Mucosa of stomach (tissue), 1 donor: ENCODE data around the gene ATXN7L3.
A peak's percentile ranks its signal among the peaks of the same experiment; 100 is the strongest.

Experiments used
- H3K27me3 ChIP-seq: one replicate; pipeline ENCODE4 v1.7.0; 2013; ENCODE audit warnings: mild to moderate bottlenecking, low read length; ENCODE audit not compliant: control insufficient read depth, insufficient read depth
- H3K36me3 ChIP-seq: one replicate; pipeline ENCODE4 v1.7.0; 2013; ENCODE audit warnings: low read length; ENCODE audit not compliant: control insufficient read depth, insufficient read depth
- H3K4me1 ChIP-seq: one replicate; pipeline ENCODE4 v1.7.0; 2013; ENCODE audit warnings: mild to moderate bottlenecking, low read length; ENCODE audit not compliant: control insufficient read depth, insufficient read depth
- H3K4me3 ChIP-seq: one replicate; pipeline ENCODE4 v1.7.0; 2013; ENCODE audit warnings: low read length
- H3K9ac ChIP-seq: one replicate; pipeline ENCODE4 v1.7.0; 2013; ENCODE audit warnings: mild to moderate bottlenecking, low read length, moderate library complexity
- H3K9me3 ChIP-seq: one replicate; pipeline ENCODE4 v1.7.0; 2013; ENCODE audit warnings: mild to moderate bottlenecking, low read length, moderate library complexity; ENCODE audit not compliant: control insufficient read depth
- donor health status: Pancreatic carcinoma.

Gene ATXN7L3

GRCh38 chr17:44216173-44216572, 16.5 kb upstream of the ATXN7L3 start:
- no peak overlapping the region for H3K9ac ChIP-seq
- no peak overlapping the region for H3K4me3 ChIP-seq
- H3K4me1 ChIP-seq: peaks cover 18% of the 10 kb centered on the region
- H3K27me3 ChIP-seq: no peaks in the 10 kb centered on the region
- H3K9me3 ChIP-seq: no peaks in the 10 kb centered on the region
- H3K36me3 ChIP-seq: peaks cover 21% of the 10 kb centered on the region

- Histone ChIP-seq H3K36me3 (peaks cover 29% of the 10 kb centered on the region), H3K9me3 (no peaks in the 10 kb centered on the region), H3K4me1 (peaks cover 29% of the 10 kb centered on the region)
Observed at GRCh38 chr17:44214896-44215295, 15.2 kb upstream of the ATXN7L3 start.

GRCh38 chr17:44214230-44214494, 14.5 kb upstream of the ATXN7L3 start:
- Histone ChIP-seq H3K9me3 (no peaks in the 10 kb centered on the region), H3K27me3 (no peaks in the 10 kb centered on the region), H3K4me3 (no peak overlapping the region), H3K9ac (no peak overlapping the region), H3K36me3 (peaks cover 36% of the 10 kb centered on the region), H3K4me1 (peaks cover 30% of the 10 kb centered on the region)

More at GRCh38 chr17:44214896-44215295, 15.2 kb upstream of the ATXN7L3 start:
- Histone ChIP-seq H3K27me3 (no peaks in the 10 kb centered on the region), H3K4me3 (no peak overlapping the region), H3K9ac (no peak overlapping the region)

GRCh38 chr17:44213403-44214229, 13.9 kb upstream of the ATXN7L3 start:
- Histone ChIP-seq H3K4me1 (peaks cover 30% of the 10 kb centered on the region), H3K27me3 (no peaks in the 10 kb centered on the region), H3K4me3 (no peak overlapping the region), H3K9me3 (no peaks in the 10 kb centered on the region), H3K9ac (no peak overlapping the region), H3K36me3 (peaks cover 40% of the 10 kb centered on the region)

GRCh38 chr17:44212507-44213402, 13.1 kb upstream of the ATXN7L3 start:
- H3K9ac ChIP-seq: no peak overlapping the region
- peaks cover 25% of the 10 kb centered on the region for H3K4me1 ChIP-seq
- H3K36me3 ChIP-seq: peaks cover 44% of the 10 kb centered on the region
- H3K27me3 ChIP-seq: no peaks in the 10 kb centered on the region
- H3K9me3 ChIP-seq: no peaks in the 10 kb centered on the region
- H3K4me3 ChIP-seq: no peak overlapping the region

GRCh38 chr17:44211281-44212265, 11.9 kb upstream of the ATXN7L3 start:
- H3K9ac ChIP-seq: no peak overlapping the region
- H3K27me3 ChIP-seq: no peaks in the 10 kb centered on the region
- no peak overlapping the region for H3K4me3 ChIP-seq
- H3K4me1 ChIP-seq: peaks cover 14% of the 10 kb centered on the region
- H3K36me3 ChIP-seq: peaks cover 51% of the 10 kb centered on the region
- no peaks in the 10 kb centered on the region for H3K9me3 ChIP-seq

- no peak overlapping the region for H3K4me3 ChIP-seq
- no peaks in the 10 kb centered on the region for H3K27me3 ChIP-seq
- no peaks in the 10 kb centered on the region for H3K9me3 ChIP-seq
- H3K4me1 ChIP-seq: peaks cover 13% of the 10 kb centered on the region
- peaks cover 45% of the 10 kb centered on the region for H3K36me3 ChIP-seq
- peak overlapping the region; percentile 40 for H3K9ac ChIP-seq
Observed at GRCh38 chr17:44210342-44211192, 10.9 kb upstream of the ATXN7L3 start.

GRCh38 chr17:44209786-44210341, 10.2 kb upstream of the ATXN7L3 start:
- H3K4me1 ChIP-seq: peaks cover 13% of the 10 kb centered on the region
- H3K36me3 ChIP-seq: peaks cover 41% of the 10 kb centered on the region
- no peaks in the 10 kb centered on the region for H3K27me3 ChIP-seq
- H3K4me3 ChIP-seq: no peak overlapping the region
- H3K9me3 ChIP-seq: no peaks in the 10 kb centered on the region
- peak overlapping the region; percentile 40 for H3K9ac ChIP-seq

- no peaks in the 10 kb centered on the region for H3K27me3 ChIP-seq
- H3K9ac ChIP-seq: no peak overlapping the region
- no peak overlapping the region for H3K4me3 ChIP-seq
- H3K9me3 ChIP-seq: no peaks in the 10 kb centered on the region
- peaks cover 26% of the 10 kb centered on the region for H3K4me1 ChIP-seq
- H3K36me3 ChIP-seq: peaks cover 37% of the 10 kb centered on the region
Observed at GRCh38 chr17:44207743-44208142, 8.1 kb upstream of the ATXN7L3 start.

- H3K4me1 ChIP-seq: peaks cover 26% of the 10 kb centered on the region
- H3K27me3 ChIP-seq: no peaks in the 10 kb centered on the region
- H3K9me3 ChIP-seq: no peaks in the 10 kb centered on the region
- H3K9ac ChIP-seq: no peak overlapping the region
- peaks cover 37% of the 10 kb centered on the region for H3K36me3 ChIP-seq
- H3K4me3 ChIP-seq: no peak overlapping the region
Observed at GRCh38 chr17:44207319-44207718, 7.6 kb upstream of the ATXN7L3 start.

- Histone ChIP-seq H3K4me3 (no peak overlapping the region), H3K9me3 (no peaks in the 10 kb centered on the region), H3K9ac (no peak overlapping the region), H3K27me3 (no peaks in the 10 kb centered on the region), H3K36me3 (peaks cover 36% of the 10 kb centered on the region), H3K4me1 (peaks cover 26% of the 10 kb centered on the region)
Observed at GRCh38 chr17:44206825-44207155, 7.1 kb upstream of the ATXN7L3 start.
